ENCODE measurements around the gene COL13A1.

GRCh38 chr10:69994262-69994661 lies 192.6 kb downstream of the COL13A1 start:
- TF ChIP-seq, protein P1, sequence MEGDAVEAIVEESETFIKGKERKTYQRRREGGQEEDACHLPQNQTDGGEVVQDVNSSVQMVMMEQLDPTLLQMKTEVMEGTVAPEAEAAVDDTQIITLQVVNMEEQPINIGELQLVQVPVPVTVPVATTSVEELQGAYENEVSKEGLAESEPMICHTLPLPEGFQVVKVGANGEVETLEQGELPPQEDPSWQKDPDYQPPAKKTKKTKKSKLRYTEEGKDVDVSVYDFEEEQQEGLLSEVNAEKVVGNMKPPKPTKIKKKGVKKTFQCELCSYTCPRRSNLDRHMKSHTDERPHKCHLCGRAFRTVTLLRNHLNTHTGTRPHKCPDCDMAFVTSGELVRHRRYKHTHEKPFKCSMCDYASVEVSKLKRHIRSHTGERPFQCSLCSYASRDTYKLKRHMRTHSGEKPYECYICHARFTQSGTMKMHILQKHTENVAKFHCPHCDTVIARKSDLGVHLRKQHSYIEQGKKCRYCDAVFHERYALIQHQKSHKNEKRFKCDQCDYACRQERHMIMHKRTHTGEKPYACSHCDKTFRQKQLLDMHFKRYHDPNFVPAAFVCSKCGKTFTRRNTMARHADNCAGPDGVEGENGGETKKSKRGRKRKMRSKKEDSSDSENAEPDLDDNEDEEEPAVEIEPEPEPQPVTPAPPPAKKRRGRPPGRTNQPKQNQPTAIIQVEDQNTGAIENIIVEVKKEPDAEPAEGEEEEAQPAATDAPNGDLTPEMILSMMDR (IDR thresholded peaks at IDR 0.05), result no peak
- TF ChIP-seq POLR2AphosphoS5 (IDR thresholded peaks at IDR 0.05) (no peak), POLR2A (IDR thresholded peaks at IDR 0.05; ENCODE audit: low read depth) (no peak), EP300 (IDR thresholded peaks at IDR 0.05) (no peak)
